LHCN-M2 (cell line): ENCODE results near the gene GRK6. TPM values are rescaled to one million over a fixed set of nuclear protein-coding genes. Genes with fewer than 3 reads are reported as not detected.

Experiments used
- DNase-seq: peaks from one replicate; pipeline ENCODE4 v3.0.0-alpha.2; 2012; ENCODE audit warnings: low read depth
- total RNA-seq: library from RNA; depleted of rRNA; stranded (reverse); fragments of >200 nt; gene quantifications from 2 replicates; pipeline ENCODE4 v1.2.3, GENCODE V29; 2014

The GRK6 gene
- total RNA-seq, 1 experiment from 2014 or later = 23.8 TPM

- no peak for DNase-seq
Measured at GRCh38 chr5:177452688-177453638, 26.5 kb downstream of the GRK6 start.

- no peak for DNase-seq
Measured at GRCh38 chr5:177453852-177454396, 27.4 kb downstream of the GRK6 start.

DNA sequence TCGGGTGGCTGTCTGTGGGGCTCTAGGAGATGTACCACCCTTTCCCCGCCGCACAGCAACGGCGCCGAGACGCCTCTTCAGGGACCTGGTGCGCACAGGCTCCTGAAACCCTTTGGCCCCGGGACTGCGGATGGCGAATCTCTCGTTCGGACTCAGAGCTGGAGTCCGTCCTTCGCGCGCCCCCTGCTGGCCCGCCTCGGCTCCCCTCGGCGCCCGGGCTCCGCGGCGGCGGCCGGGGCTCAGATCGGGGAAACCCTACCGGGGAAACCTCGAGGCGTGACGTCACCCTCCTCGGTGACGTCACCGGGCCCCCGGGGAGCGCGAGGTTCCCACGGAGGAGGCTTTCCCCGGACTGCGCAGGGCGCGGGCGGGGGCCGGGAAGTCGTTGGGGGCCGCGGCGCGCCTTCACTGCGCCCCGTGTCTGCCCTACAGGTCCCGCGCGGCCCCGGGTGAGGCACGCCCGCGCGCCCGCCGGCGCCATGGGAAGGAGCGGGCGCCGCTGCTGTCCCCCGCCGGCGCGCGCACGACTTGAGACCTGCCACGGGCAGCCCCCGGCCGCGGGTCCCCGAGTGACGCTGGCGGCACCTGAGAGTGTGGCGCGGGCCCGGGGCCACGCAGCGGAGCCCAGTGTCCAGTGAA lies 28.0 kb downstream of the GRK6 start:
- peak; percentile 83 for DNase-seq

DNA sequence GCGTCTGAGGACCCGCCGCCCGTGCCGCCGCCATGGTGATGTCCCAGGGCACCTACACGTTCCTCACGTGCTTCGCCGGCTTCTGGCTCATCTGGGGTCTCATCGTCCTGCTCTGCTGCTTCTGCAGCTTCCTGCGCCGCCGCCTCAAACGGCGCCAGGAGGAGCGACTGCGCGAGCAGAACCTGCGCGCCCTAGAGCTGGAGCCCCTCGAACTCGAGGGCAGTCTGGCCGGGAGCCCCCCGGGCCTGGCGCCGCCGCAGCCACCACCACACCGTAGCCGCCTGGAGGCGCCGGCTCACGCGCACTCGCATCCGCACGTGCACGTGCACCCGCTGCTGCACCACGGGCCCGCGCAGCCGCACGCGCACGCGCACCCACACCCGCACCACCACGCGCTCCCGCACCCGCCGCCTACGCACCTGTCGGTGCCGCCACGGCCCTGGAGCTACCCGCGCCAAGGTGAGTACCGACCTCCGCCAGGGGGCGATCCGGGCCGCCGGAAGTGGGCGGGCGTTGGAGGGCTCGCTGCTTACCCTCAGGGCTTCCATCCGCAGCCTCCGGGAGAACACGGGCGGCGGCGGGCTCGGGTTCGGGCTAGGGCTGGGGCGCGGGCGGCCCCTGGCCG lies 28.7 kb downstream of the GRK6 start:
- peak; percentile 50 for DNase-seq

DNA sequence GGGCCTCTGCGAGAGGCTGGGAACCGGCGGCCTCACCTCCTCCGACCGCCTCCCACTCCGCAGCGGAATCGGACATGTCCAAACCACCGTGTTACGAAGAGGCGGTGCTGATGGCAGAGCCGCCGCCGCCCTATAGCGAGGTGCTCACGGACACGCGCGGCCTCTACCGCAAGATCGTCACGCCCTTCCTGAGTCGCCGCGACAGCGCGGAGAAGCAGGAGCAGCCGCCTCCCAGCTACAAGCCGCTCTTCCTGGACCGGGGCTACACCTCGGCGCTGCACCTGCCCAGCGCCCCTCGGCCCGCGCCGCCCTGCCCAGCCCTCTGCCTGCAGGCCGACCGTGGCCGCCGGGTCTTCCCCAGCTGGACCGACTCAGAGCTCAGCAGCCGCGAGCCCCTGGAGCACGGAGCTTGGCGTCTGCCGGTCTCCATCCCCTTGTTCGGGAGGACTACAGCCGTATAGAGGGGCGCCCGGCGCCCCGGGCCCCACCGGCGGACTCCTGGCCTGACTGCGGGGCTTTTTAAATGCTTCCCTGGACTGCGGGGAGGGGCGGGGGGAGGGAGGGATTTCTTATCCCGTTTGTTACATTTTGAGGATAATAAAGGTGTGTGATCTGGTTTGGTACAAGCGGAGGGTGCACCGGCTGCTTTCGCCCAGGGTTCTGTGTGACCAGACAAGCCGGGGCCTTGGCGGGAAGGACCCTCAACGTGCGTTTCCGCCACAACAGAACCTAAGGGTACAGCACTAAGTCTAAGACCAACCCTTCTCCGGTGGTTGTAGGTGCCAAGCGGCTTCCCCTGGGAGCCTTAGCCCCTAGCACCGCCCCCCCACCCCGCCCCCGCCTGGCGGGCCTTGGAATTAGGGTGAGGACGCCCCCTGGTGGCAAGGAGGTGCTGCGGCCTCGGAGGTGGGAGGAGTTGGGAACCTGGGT lies 29.4 kb downstream of the GRK6 start:
- peak; percentile 76 for DNase-seq

DNA sequence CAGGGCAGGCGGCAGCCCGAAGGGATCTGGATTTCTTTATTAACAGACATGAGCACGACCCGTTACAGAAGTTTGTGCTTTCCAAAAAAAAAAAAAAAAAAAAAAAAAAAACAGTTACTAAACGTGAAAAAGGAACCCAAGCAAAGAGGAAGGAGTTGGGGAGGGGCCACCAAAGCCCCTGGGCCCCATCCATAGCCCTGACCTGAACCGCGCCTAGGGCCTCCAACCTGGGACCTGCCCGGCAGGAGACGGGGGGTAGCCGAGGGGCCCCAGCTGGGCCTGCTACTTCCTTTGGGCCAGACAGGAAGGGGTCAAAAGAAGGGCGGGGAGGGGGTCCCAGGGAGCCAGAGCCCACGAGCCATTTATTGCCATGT lies 30.1 kb downstream of the GRK6 start:
- no peak for DNase-seq

DNA sequence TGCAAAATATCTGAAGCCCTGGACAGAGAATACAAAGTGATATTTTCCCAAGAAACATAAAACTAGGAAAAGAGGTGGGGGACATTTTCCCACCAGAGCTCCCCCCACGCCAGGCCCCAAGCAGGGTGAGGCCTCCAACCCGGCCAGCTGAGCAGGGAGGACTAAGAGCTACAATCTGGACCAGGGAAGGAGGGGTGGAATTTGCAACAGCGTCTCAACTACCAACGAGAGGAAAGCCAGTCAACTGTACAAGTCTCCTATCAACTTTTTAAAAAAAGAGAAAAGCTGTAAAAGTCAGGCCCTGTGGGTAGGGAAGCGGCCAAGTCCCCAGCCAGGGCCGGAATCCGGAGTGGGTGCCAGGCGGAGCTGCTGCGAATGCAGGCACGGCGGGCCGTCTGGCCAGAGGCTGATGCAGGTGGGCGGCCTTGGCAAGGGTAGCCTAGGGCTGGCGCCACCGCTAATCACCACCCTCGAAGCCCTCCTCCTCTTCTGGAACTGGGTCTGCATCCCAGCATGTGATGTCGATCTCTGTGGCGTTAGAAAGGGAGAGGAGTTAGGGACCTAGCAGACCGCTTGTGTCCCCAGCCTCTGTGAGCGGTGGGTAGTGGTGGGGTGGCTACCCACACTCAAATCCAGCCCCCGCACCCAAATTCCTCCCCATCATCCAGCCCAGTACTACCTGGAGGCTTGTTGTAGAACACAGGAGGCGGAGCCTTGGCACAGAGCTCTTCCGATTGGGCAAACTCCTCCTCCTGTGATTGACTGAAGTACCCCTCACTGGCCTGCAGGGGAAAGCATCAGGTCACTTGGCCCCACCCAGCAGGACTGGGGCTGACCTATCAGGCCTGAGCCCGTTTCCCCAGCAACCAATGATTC lies 30.7 kb downstream of the GRK6 start:
- peak; percentile 97 for DNase-seq

GRCh38 chr5:177457852-177458681 lies 31.6 kb downstream of the GRK6 start:
- no peak for DNase-seq

DNA sequence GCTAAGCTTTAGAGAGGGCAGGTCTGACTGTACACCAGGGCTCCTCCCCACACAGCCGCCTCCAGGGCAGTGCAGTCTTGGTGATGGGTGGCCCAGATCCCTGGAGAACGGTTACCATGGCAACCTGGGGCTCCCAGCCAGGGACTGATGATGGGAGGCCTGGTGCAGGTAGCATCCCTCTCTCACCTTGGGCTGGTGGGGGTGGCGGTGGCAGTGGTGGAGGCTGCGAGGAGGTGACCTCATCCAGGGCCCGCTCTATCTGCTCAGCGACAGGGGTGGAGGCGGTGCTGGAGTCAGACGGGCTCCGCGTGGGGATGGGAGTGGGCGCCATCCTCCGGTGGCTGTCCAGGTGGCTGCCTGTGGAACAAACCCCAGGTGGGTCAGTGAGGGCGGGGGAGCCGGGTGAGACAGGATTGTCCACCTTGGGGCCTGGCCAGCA lies 32.5 kb downstream of the GRK6 start:
- no peak for DNase-seq

DNA sequence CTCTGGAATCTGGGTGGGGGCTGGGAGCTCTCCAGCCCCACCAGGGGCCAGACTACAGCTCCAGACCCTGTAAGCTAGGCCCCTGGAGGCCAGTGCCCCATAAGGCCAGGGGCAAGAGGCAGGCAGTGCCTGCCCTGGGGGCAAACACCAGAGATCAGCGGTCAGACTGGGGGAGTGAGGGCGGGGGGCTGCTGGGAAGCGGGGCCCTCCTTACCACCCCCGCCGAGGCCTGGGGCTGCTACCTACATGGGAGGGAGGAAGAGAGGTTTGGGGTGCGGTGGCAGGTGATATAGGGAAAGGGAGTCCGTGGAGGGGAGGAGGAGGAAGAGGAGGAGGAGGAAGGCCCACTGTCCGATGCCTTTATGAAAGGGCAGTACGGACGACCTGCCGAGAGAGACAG lies 32.9 kb downstream of the GRK6 start:
- no peak for DNase-seq

DNA sequence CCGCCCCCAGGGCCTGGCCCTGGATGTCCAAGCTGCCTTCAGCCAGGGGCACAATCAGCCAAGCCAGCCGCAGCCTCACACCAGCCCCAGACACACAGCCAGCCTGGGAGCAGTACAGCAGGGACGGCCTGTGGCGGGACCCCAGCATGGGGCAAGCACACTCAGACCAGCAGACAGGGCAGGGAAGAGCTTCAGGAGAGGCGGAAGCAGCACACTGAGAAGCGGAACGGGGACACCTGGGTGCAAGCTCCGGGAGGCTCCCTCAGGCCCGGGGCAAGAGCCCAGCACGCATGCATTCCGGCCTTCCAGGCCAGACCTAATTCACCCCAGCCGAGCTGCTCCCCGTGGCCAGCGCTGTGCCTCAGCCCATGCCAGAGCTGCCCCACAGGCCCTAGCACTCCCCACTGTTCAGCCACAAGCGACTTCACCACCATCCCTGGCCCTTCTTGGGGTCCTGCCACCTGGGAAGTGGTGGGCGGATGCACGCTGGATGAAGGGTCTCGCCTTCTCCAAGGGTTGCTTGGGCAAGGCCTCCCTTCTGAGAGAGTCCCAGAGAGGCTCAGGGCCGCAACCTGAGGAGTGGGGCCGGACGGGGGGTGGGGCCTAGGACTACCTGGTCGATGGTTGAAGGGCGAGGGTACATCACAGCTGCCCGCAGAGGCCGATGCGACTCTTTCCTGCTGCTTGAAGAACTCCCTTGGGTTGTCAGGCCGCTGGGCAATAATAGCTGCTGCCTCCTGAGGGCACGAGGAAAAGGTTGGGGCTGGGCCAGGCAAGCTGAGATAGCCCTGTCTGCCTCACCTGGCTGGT lies 33.5 kb downstream of the GRK6 start:
- DNase-seq = no peak

DNA sequence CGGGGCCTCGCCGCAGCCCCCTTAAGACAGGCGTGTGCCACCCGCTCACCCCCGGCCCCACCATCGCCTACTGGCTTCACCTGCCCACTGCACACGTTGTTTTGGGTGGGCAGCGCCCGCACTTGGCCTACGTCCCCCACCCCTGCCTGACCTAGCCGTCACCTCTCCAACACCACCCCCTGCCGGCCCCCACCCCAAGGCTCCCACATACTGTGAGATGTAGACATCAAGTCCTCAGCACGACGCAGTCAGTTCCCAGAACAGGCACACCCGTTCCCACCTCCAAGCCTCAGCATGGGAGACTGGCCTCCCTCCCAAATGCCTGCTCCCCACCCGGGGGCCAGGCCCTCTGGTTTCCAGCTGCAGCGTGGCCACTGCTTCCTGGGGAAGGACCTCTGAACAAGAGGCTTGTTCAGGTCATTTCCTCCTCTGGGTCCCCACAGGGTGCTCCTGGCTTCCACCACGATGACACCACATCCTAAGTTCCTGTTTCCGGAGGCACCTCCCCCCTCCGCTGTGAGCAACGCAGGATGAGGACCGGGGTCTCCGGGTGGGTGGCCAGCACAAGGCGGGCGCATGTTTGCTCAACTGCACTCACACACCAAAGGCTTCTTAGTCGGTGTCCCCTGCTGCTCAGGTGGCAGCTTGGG lies 35.7 kb downstream of the GRK6 start:
- DNase-seq = no peak

DNA sequence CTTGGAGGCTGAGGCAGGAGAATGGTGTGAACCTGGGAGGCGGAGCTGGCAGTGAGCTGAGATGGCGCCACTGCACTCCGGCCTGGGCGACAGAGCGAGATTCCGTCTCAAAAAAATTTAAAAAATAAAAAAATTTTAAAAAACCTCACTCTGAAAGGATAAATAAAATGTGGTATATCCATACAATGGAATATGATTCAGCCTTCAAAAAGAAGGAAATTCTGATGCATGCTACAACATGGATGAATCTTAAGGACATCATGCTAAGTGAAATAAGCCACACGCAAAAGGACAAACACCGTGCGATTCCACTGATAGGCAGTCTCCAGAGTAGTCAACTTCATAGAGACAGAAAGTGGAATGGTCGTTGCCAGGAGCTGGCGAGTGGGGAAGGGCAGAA lies 38.6 kb downstream of the GRK6 start:
- no peak for DNase-seq

DNA sequence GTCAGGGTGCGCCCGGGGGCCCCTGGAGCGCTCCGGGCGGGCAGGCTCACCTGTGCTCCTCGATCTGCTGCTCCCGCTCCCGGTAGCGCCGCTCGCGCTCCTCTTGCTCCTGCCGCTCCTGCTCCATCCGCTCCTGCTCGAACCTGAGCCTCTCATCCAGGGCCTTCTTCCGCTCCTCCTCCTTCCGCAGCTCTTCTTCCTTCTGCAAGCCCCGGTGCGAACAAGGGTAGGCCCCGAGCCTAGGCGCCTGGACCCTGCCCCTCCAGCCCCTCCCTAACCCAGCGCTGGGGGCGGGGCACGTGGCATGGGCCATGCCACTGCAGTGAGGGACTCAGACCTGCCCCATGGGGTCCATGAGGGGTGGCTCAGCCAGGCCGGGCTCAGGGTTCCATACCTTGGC lies 40.4 kb downstream of the GRK6 start:
- DNase-seq = no peak

- DNase-seq = no peak
Measured at GRCh38 chr5:177467436-177467835, 41.0 kb downstream of the GRK6 start.

DNA sequence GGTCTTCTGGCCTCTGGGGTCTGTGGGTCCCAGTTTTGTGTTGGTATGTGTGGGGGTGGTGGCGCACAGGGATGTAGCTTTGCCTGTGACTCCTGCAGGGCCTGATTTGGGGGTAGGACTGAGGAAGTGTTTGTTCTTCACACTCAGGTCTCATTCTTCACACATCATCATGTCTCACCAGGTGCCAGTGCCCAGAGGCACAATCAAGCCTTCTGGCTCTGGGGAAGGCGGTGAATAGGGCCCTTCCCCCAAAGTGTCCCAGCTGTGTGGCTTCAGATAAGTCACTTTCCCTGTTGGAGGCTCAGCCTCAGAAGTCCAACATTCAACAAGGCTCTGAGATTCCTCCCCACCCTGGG lies 41.8 kb downstream of the GRK6 start:
- no peak for DNase-seq

DNA sequence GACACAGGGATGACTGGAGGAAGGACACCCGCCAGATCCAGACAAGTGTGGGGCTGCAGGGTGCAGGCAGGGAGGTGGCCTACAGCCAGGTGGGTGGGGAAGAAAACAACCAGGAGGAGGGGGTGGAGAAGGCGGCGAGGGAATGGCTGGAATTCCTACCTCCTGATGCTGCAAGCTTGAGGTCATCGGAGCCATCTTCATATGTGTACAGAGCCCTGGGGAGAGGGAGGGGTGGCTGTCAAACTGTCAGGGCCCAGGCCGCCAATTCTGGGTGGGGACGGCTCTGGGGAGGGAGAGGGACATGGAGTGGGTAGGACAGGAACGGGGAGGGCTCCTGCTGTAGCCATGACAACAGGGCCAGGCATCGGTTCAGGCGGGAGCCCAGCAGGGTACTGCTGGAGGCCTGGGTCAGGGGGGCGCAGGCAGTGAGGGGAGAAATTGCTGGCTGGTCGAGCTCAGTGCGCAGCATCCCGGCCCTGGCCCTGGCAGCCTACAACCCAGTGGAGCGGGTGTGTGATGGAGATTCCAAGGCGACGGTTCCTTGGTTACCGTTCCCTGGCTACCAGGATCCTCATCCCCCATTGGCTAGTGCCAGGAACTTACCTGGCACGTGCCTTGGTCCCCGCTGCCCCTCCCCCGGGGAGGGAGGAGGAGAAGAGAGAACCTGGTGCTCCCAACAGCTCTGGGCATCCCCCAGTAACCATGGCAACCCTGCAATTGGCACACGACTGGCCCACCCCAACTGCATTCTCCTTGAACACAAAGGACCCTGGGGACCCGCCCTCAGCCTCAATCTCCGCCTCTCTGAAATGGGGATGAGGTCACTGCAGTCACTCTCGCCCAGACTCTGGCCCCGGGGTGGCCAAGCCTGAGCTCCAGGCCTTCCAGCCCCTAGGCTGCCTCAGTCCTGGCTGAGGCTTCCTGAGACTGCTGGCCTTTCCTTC lies 42.5 kb downstream of the GRK6 start:
- no peak for DNase-seq
